ENCODE measurements around the gene LONP1.

The LONP1 gene

GRCh38 chr19:5680437-5681368 lies 39.2 kb downstream of the LONP1 start, which contains the start of the genes HSD11B1L and MICOS13:
TSS of gene HSD11B1L (plus strand) at chr19:5681027. CDS start at chr19:5684833, 3,806 bp downstream.
TSS of gene MICOS13 (minus strand) at chr19:5680516. CDS start at chr19:5680486, 30 bp downstream.
- in situ Hi-C loops (cut with HindIII; ENCODE audit: low sequenced_read_pairs), result no loop called here

DNA sequence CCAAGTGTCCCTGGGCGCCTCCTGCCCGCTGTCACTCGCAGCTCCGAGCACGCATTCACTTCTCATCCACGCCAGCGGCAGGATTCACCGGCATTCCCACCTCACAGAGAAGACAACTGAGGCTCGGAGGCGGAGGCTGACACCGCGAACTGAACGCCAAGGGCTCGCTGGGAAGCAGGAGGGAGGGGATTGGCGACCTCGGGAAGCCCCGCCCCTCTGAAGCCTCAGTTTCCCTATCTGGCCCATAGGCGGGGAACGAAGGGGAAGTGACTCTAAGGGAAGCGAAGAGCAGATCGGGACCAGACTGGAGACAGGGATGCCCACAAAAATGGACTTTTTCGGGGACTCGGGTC lies 39.9 kb downstream of the LONP1 start:
- in situ Hi-C loops (cut with HindIII; ENCODE audit: low sequenced_read_pairs), result no loop called here

GRCh38 chr19:5679289-5680083 lies 40.5 kb downstream of the LONP1 start:
- in situ Hi-C loops (cut with HindIII; ENCODE audit: low sequenced_read_pairs), result no loop called here

- in situ Hi-C loops (cut with HindIII; ENCODE audit: low sequenced_read_pairs), result no loop called here
These were observed 41.8 kb downstream of the LONP1 start for GRCh38 chr19:5678071-5678718.

DNA sequence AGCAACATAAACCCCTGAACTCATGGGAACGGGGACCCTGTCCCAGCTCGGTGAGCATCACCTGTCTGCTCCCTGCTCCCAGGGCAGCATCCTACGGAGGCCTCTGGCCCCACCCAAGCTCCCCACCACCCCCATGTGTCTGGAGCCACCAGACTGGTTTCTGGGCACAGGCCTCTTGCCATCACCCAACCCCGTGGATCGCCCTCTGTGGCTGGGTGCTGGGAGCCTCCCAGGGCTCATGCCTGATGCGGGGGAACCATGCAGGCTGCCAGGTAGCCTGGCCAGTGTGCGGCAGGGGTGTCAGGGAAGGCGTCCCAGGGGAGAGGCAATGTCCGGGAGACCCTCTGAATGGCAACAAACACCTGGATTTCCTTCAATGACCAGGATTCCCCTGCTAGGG lies 42.4 kb downstream of the LONP1 start:
- in situ Hi-C loops (cut with HindIII; ENCODE audit: low sequenced_read_pairs), result no loop called here

DNA sequence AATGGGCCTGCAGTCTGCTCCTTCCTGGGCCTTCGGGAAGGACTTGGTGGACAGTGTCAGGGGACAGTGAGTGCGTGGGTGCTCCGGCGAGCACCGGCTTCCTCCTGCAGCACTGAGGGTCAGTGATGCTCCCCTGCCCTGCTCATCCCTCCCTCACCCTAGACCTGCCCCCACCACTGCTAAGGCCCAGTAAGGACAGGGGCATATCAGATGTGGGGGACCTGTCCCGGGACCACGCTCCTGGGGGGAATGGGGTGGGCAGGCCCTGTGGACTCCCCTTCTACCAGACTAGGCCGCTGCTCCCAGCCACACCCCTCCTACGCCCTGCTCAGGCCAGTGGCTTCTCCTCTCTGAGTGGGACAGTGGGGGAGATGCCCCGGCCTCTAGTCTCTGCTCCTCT lies 42.8 kb downstream of the LONP1 start:
- in situ Hi-C loops (cut with HindIII; ENCODE audit: low sequenced_read_pairs), result no loop called here

GRCh38 chr19:5676772-5677105 lies 43.2 kb downstream of the LONP1 start:
- in situ Hi-C loops (cut with HindIII; ENCODE audit: low sequenced_read_pairs), result no loop called here

DNA sequence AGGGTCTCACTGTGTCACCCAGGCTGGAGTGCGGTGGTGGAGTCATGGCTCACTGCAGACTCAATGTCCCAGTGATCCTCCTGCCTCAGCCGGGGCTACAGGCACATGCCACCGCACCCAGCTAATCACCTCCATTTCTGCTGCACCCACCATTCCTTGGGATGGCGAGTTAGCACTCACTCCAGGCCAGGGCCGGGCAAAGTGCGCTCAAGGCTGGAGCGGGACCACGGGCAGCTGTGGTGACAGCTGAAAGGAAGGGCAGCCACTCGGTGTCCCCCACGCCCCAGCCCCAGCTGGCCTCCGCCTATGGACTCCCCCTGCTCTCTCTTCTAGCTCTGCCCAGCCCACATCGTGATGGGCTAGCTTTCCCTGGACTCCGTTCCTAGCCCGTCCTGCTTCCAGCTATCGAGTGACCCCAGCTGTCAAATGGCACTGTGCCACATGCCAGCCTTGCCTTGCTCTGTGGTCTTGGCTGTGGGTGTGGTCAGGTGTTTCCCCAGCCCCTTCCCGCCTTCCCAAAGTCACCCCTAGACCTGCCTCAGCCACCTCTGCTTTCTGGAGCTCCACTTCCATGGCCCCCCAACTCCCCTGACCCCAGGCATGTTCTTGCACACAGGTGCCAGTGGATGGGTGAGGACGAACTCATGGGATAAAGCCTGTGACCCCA lies 43.7 kb downstream of the LONP1 start:
- in situ Hi-C loops (cut with HindIII; ENCODE audit: low sequenced_read_pairs), result no loop called here

GRCh38 chr19:5674714-5675113 lies 45.2 kb downstream of the LONP1 start:
- in situ Hi-C loops (cut with HindIII; ENCODE audit: low sequenced_read_pairs), result no loop called here

DNA sequence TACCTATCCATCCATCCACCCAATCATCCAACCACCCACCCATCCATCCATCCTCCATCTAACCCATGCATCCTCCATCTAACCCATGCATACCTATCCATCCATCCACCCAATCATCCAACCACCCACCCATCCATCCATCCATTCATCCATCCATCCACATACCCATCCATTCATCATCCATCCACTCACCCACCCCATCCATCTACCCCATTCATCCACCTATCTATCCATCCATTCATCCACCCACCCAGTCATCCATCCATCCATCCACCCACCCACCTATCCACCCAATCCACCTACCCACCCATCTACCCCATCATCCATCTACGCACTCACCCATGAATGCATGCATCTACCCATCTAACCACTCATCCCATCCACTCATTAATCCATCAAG lies 46.2 kb downstream of the LONP1 start:
- in situ Hi-C loops (cut with HindIII; ENCODE audit: low sequenced_read_pairs), result no loop called here

- in situ Hi-C loops (cut with HindIII; ENCODE audit: low sequenced_read_pairs), result no loop called here
These were observed 47.1 kb downstream of the LONP1 start for GRCh38 chr19:5672708-5673459.

GRCh38 chr19:5671600-5671999 lies 48.3 kb downstream of the LONP1 start:
- in situ Hi-C loops (cut with HindIII; ENCODE audit: low sequenced_read_pairs), result no loop called here

DNA sequence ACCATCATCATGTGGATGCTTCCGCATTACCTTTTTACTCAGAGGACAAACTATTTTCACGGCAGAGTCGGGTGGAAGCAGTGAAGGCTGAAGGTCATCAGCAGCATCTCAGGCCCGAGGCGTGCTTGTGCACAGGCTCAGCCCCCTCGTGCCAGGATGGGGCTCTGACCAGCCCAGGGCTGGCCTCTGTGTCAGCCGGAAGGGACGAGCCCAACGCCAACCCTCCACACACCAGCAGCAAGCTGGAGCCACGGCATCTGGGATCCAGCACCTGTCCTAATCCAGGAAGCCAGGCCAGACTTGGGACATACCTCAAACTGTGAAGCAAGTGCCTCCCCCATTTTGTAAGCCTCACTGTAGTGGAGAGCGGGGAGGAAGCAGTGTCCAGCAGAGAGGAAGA lies 50.7 kb downstream of the LONP1 start:
- in situ Hi-C loops (cut with HindIII; ENCODE audit: low sequenced_read_pairs), result no loop called here

GRCh38 chr19:5667751-5668271 lies 52.1 kb downstream of the LONP1 start:
- in situ Hi-C loops (cut with HindIII; ENCODE audit: low sequenced_read_pairs), result no loop called here

DNA sequence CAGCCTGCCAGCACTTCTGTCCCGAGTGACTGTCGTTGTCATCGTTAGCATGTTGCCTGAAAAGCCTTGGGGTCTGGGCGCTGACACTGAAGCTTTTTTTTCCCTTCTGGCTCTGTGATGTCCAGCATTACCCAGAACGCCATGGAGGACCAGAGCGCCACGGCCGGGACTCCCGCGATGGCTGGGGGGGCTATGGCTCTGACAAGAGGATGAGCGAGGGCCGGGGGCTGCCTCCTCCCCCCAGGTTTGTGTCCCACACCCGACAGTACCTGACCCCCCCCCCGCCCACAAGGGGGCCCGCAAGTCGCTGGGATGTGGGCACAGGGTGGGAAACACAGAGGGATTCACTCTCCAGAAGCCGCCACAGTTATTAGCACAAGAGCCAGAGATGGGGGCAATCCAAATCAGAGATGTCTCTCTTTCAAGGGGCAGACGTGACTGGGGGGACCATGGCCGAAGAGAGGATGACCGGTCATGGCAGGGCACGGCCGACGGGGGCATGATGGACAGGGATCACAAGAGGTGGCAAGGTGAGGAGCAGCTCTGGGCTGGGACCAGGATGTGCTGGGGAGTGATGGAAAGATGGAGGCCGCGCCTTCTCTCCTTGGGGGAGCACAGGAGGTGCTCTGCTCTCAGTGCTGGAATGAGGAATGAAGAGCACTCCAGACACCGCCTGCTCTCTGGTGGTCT lies 52.9 kb downstream of the LONP1 start:
- in situ Hi-C loops (cut with HindIII; ENCODE audit: low sequenced_read_pairs), result no loop called here

DNA sequence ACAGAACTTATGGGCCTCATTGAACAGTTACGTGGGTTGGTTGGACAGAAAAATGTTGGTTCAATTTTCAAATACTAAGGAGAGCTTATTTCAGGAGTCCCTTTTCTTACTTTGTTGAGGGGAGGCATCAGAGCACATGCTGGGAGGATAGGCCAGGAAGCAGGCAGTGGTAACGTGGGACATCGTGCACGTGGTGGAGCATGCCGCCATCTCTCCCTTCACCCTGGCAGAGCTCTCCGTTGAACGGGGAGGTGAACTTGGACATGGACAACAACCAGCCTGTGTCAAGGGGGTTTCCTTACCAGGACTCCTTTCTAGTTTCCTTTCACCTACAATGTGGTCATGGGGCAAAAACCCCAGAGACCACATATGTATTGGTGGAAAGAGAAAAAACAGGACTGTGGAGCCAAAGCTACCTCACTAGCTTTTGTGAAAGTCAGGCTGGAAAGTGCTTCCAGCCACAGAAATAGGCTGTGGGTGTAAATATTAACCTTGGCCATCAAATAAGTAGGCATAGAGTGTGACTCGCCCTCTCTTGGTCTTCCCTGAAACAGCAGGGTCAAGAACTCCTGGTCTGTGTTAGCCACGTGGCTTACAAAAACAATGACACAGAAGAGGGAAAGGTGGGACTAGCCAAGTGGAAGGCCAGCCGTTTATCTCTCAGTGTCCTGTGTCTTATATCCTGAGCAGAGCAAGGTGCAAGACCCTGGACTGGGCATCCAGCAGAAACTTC lies 54.0 kb downstream of the LONP1 start:
- in situ Hi-C loops (cut with HindIII; ENCODE audit: low sequenced_read_pairs), result no loop called here

DNA sequence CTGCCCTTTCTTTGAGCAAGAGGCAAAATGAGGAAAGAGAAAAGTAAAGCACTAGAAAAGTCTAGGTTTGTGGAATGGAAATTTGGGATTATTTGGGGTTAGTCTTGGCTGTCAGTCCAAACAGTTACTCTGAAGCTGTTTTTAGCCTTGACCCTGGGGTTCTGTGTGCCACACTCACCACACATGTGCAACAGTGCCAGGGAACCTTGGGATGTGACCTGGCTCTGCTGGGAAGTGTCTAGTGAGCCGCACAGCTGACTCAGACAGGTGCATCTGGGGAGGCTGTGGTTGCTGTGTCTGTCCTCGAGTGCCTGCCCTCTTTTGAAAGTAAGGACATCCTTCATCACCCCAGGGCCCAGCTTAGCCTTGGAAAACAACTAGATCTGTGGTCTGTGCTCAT lies 55.4 kb downstream of the LONP1 start:
- in situ Hi-C loops (cut with HindIII; ENCODE audit: low sequenced_read_pairs), result no loop called here

DNA sequence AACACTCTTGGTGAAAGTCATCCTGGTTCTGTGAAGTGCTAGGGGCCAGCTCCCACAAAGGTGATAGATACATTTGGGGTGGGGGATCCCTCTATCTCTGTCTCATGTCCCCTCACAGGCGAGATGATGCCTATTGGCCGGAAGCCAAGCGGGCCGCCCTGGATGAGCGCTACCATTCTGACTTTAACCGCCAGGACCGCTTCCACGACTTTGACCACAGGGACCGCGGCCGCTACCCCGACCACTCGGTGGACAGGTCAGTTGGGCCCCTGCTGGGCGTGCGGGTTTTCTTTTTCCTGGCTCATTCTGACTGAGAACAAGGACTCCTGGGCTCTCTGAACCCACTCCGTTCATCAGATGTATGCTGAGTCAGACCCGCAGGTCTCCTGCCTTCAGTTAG lies 56.0 kb downstream of the LONP1 start:
- in situ Hi-C loops (cut with HindIII; ENCODE audit: low sequenced_read_pairs), result no loop called here

- in situ Hi-C loops (cut with HindIII; ENCODE audit: low sequenced_read_pairs), result no loop called here
These were observed 58.5 kb downstream of the LONP1 start for GRCh38 chr19:5661483-5661882.

Measured in DLD1 (cell line).